HG03378 (cell line): ENCODE measurements around the gene LCN2.

Experiments used
- ATAC-seq: cut with Tn5 transposase; IDR thresholded peaks from one replicate; pipeline ENCODE4 v1.9.1; 2021; ENCODE audit warnings: mild to moderate bottlenecking, moderate library complexity; ENCODE audit not compliant: unreplicated experiment

LCN2 gene

GRCh38 chr9:128114326-128115186 lies 34.7 kb upstream of the LCN2 start:
- ATAC-seq, result no peak

GRCh38 chr9:128115187-128116103 lies 33.8 kb upstream of the LCN2 start:
- no peak for ATAC-seq

GRCh38 chr9:128116104-128117083 lies 32.9 kb upstream of the LCN2 start:
- ATAC-seq, result no peak

GRCh38 chr9:128117613-128118471 lies 31.4 kb upstream of the LCN2 start:
- ATAC-seq, result no peak

- ATAC-seq, result no peak
Measured at GRCh38 chr9:128118472-128118857, 30.8 kb upstream of the LCN2 start.

- no peak for ATAC-seq
Measured at GRCh38 chr9:128118971-128119665, 30.1 kb upstream of the LCN2 start.

- ATAC-seq, result no peak
Measured at GRCh38 chr9:128120061-128120740, 29.1 kb upstream of the LCN2 start.

GRCh38 chr9:128120741-128121465 lies 28.4 kb upstream of the LCN2 start:
- ATAC-seq, result no peak

GRCh38 chr9:128121466-128121810 lies 27.8 kb upstream of the LCN2 start:
- no peak for ATAC-seq

GRCh38 chr9:128121924-128122808 lies 27.1 kb upstream of the LCN2 start:
- no peak for ATAC-seq

GRCh38 chr9:128122809-128123175 lies 26.5 kb upstream of the LCN2 start:
- no peak for ATAC-seq

- ATAC-seq, result no peak
Measured at GRCh38 chr9:128123451-128124080, 25.7 kb upstream of the LCN2 start.

- ATAC-seq, result no peak
Measured at GRCh38 chr9:128124451-128124850, 24.8 kb upstream of the LCN2 start.

- ATAC-seq, result no peak
Measured at GRCh38 chr9:128124873-128125579, 24.2 kb upstream of the LCN2 start.

GRCh38 chr9:128125580-128126354 lies 23.5 kb upstream of the LCN2 start:
- no peak for ATAC-seq
